CD14-positive monocyte (primary cell): ENCODE measurements around the gene SELENOH. TPM values are rescaled to one million over a fixed set of nuclear protein-coding genes. Genes with fewer than 3 reads are reported as not detected.

ENCODE experiments used
- DNase-seq, 3 donors: peaks; one replicate each; pipeline ENCODE4 v3.0.0-alpha.2; 2011 to 2022
- H2AFZ ChIP-seq: 2 replicates; pipeline ENCODE4 v1.6.0; 2012; ENCODE audit warnings: mild to moderate bottlenecking, low read depth, low read length, inconsistent platforms; ENCODE audit not compliant: insufficient read depth, poor library complexity, severe bottlenecking
- H3K27ac ChIP-seq, 2 donors: 1 replicate in 1 of 2; 2 replicates in 1 of 2; pipeline ENCODE4 v1.5.1; 2012 to 2013; ENCODE audit warnings: low read length in 2 of 2, control low read depth in 1 of 2, inconsistent platforms in 1 of 2, low read depth in 1 of 2, mild to moderate bottlenecking in 1 of 2
- H3K27me3 ChIP-seq, 2 donors: one replicate each; pipeline versions ENCODE4 v1.6.0 to v1.6.1; 2011 to 2013; ENCODE audit warnings: low read length in 2 of 2; ENCODE audit not compliant: control insufficient read depth in 2 of 2, insufficient read depth in 2 of 2
- H3K36me3 ChIP-seq, 2 donors: replicated peaks in 1 of 2; 1 replicate in 1 of 2; 2 replicates in 1 of 2; pipeline versions ENCODE4 v1.5.1 to v1.6.1; 2012 to 2013; ENCODE audit warnings: low read length in 2 of 2, control low read depth in 1 of 2, inconsistent platforms in 1 of 2, mild to moderate bottlenecking in 1 of 2; ENCODE audit not compliant: insufficient read depth in 2 of 2, control insufficient read depth in 1 of 2
- H3K4me1 ChIP-seq, 2 donors: 1 replicate in 1 of 2; 2 replicates in 1 of 2; pipeline versions ENCODE4 v1.5.1 to v1.6.1; 2012 to 2013; ENCODE audit warnings: low read length in 2 of 2, control low read depth in 1 of 2, inconsistent platforms in 1 of 2, mild to moderate bottlenecking in 1 of 2, moderate library complexity in 1 of 2; ENCODE audit not compliant: insufficient read depth in 2 of 2, control insufficient read depth in 1 of 2
- H3K4me2 ChIP-seq: replicated peaks from 2 replicates; pipeline ENCODE3; 2012; ENCODE audit warnings: low read length, moderate library complexity, mild to moderate bottlenecking; ENCODE audit not compliant: poor library complexity, severe bottlenecking; ENCODE audit errors: extremely low read depth
- H3K4me3 ChIP-seq, 3 experiments: fragments of 200-600 bp in 1 of 3; sonication (generic) in 1 of 3; replicated peaks in 1 of 3; 1 replicate in 2 of 3; 2 replicates in 1 of 3; pipeline ENCODE4 v1.5.1; 2011 to 2013; ENCODE audit warnings: low read length in 3 of 3, mild to moderate bottlenecking in 3 of 3, control low read depth in 2 of 3, low read depth in 2 of 3, inconsistent platforms in 1 of 3, moderate library complexity in 1 of 3
- H3K79me2 ChIP-seq: 2 replicates; pipeline ENCODE4 v1.6.0; 2012; ENCODE audit warnings: mild to moderate bottlenecking, control low read depth, inconsistent platforms, low read length, moderate library complexity; ENCODE audit not compliant: insufficient read depth
- H3K9ac ChIP-seq: 2 replicates; pipeline ENCODE4 v1.6.0; 2017; ENCODE audit warnings: low read length, mild to moderate bottlenecking; ENCODE audit not compliant: insufficient read depth, poor library complexity, severe bottlenecking
- H3K9me3 ChIP-seq, 2 donors: replicated peaks in 1 of 2; 1 replicate in 1 of 2; 2 replicates in 1 of 2; pipeline versions ENCODE4 v1.5.1 to v1.6.1; 2012 to 2013; ENCODE audit warnings: low read length in 2 of 2, control low read depth in 1 of 2; ENCODE audit not compliant: control insufficient read depth in 1 of 2, insufficient read depth in 1 of 2
- H4K20me1 ChIP-seq: 2 replicates; pipeline ENCODE4 v1.6.0; 2012; ENCODE audit warnings: mild to moderate bottlenecking, low read length, control low read depth, moderate library complexity; ENCODE audit not compliant: insufficient read depth
- H3K27ac Mint-ChIP-seq, 7 donors: one replicate each; pipeline ENCODE4 v1.8.0; 2020; ENCODE audit warnings: mild to moderate bottlenecking in 7 of 7, mixed read lengths in 7 of 7, moderate library complexity in 6 of 7, inconsistent platforms in 2 of 7
- H3K27me3 Mint-ChIP-seq, 3 donors: one replicate each; pipeline ENCODE4 v1.8.0; 2021 to 2022; ENCODE audit warnings: low read depth in 3 of 3, mild to moderate bottlenecking in 3 of 3, mixed read lengths in 3 of 3, moderate library complexity in 3 of 3, inconsistent platforms in 1 of 3
- H3K36me3 Mint-ChIP-seq, 2 donors: one replicate each; pipeline ENCODE4 v1.8.0; 2020; ENCODE audit warnings: mixed read lengths in 2 of 2, inconsistent platforms in 1 of 2, mild to moderate bottlenecking in 1 of 2
- H3K4me1 Mint-ChIP-seq: one replicate; pipeline ENCODE4 v1.8.0; 2020; ENCODE audit warnings: mild to moderate bottlenecking, mixed read lengths
- H3K4me3 Mint-ChIP-seq, 2 donors: one replicate each; pipeline ENCODE4 v1.8.0; 2020; ENCODE audit warnings: mild to moderate bottlenecking in 2 of 2, mixed read lengths in 2 of 2, moderate library complexity in 1 of 2
- H3K9me3 Mint-ChIP-seq, 7 donors: one replicate each; pipeline ENCODE4 v1.8.0; 2020 to 2022; ENCODE audit warnings: mixed read lengths in 7 of 7, mild to moderate bottlenecking in 6 of 7, moderate library complexity in 6 of 7, inconsistent platforms in 2 of 7
- CTCF ChIP-seq: fragments of 200-600 bp; IDR thresholded peaks from one replicate; pipeline ENCODE4 v1.8.0; 2022; ENCODE audit warnings: antibody characterized with exemption, mild to moderate bottlenecking
- WGBS: methylation state at CpG from one replicate; pipeline ENCODE4 v1.1.5; 2013; ENCODE audit warnings: missing lambda C conversion rate; ENCODE audit not compliant: insufficient coverage; 5-methylcytosine and 5-hydroxymethylcytosine counted together
- intact Hi-C, 2 donors: fragments of 100-400 bp; cut with micrococcal nuclease; formaldehyde crosslinking; loops; one replicate each; pipeline versions ENCODE4 v1.15.0 to v1.15.1; 2023
- polyA plus RNA-seq, 3 donors: library from polyadenylated mRNA; depleted of rRNA in 1 of 3; unstranded in 2 of 3; stranded (reverse) in 1 of 3; fragments of 300-500 nt in 2 of 3; fragments of >200 nt in 1 of 3; fragmentation: Illumina TruSeq in 2 of 3; gene quantifications; 1 replicate in 2 of 3; 2 replicates in 1 of 3; pipeline ENCODE4 v1.2.3, GENCODE V29; 2012 to 2021

The SELENOH gene
- polyA plus RNA-seq, 3 donors = 99.5 to 260 (median 206) TPM

- Histone ChIP-seq H3K4me2 (no peak overlapping the region), H3K9ac (no peak overlapping the region), H3K27me3 (no peaks in the 10 kb centered on the region), H3K79me2 (peaks cover 74% of the 10 kb centered on the region), H3K9me3 (no peaks in the 10 kb centered on the region), H3K27ac (no peak overlapping the region), H3K4me1 (peaks cover 22 to 31% of the 10 kb centered on the region in 2 donors), H4K20me1 (peaks cover 11% of the 10 kb centered on the region), H2AFZ (no peak overlapping the region), H3K36me3 (peaks cover 3 to 16% of the 10 kb centered on the region in 2 donors), H3K4me3 (no peak overlapping the region)
- Mint-ChIP-seq H3K4me1 (peaks cover 32% of the 10 kb centered on the region), H3K27ac (no peak overlapping the region), H3K9me3 (no peaks in the 10 kb centered on the region), H3K36me3 (peaks cover 9 to 18% of the 10 kb centered on the region in 2 donors), H3K27me3 (peaks cover 0 to 2% (median 2%) of the 10 kb centered on the region in 3 donors), H3K4me3 (no peak overlapping the region)
- intact Hi-C loops = loop anchor here in 1 of 2 donors (5.0 to 10.0 kb wide), 2 partner anchors 87 to 175 kb away; partner anchors contain the start of genes SMTNL1 and TIMM10
- TF ChIP-seq CTCF = no peak
- DNase-seq = no peak
- WGBS = 100% methylated on average over 4 of the region's 5 CpGs
Observed at GRCh38 chr11:57709802-57710367, 31.4 kb upstream of the SELENOH start.

GRCh38 chr11:57711414-57712255 is 29.7 kb upstream of the SELENOH start, which contains the start of gene MED19:
Gene MED19 (minus strand): TSS chr11:57712215. CDS start chr11:57712179, 36 bp downstream.
- peak within 1 kb of the TSS; percentile 97 for H2AFZ ChIP-seq
- DNase-seq = peak; percentile 38 to 67 (median 41)
- H3K79me2 ChIP-seq = peaks cover 80% of the 10 kb centered on the region
- H3K4me1 ChIP-seq = peaks cover 22 to 31% of the 10 kb centered on the region in 2 donors
- peak within 1 kb of the TSS; percentile 72 to 100 (median 96) for H3K4me3 ChIP-seq
- TF ChIP-seq CTCF = no peak
- 11% methylated on average over 46 of the region's 51 CpGs for WGBS
- H3K9me3 ChIP-seq = no peaks in the 10 kb centered on the region
- Mint-ChIP-seq H3K27me3 (peaks cover 0 to 2% (median 2%) of the 10 kb centered on the region in 3 donors), H3K9me3 (no peaks in the 10 kb centered on the region), H3K4me3 (peak within 1 kb of the TSS; percentile 98), H3K27ac (peak within 1 kb of the TSS; percentile 95 to 99 (median 98)), H3K4me1 (peaks cover 32% of the 10 kb centered on the region), H3K36me3 (peaks cover 7 to 14% of the 10 kb centered on the region in 2 donors)
- H4K20me1 ChIP-seq = peaks cover 5% of the 10 kb centered on the region
- H3K4me2 ChIP-seq = peak within 1 kb of the TSS; percentile 95
- intact Hi-C loops = loop anchor here (2.0 to 5.0 kb wide), 3 partner anchors 43 to 86 kb away; partner anchors contain the start of gene ZDHHC5 (in 1 of the 2)
- H3K9ac ChIP-seq = peak within 1 kb of the TSS; percentile 87
- H3K36me3 ChIP-seq = peaks cover 3 to 14% of the 10 kb centered on the region in 2 donors
- H3K27ac ChIP-seq = peak within 1 kb of the TSS; percentile 72 to 97
- no peaks in the 10 kb centered on the region for H3K27me3 ChIP-seq
